GM10266 (cell line): ENCODE data around the gene MOSPD3.

ENCODE experiments used
- DNase-seq: peaks from one replicate; pipeline ENCODE4 v3.0.0; 2012; ENCODE audit errors: extremely low spot score
- CTCF ChIP-seq: IDR thresholded peaks from 2 replicates; pipeline ENCODE4 v1.5.1; 2012; ENCODE audit warnings: mild to moderate bottlenecking, low read depth; ENCODE audit not compliant: control insufficient read depth, insufficient read depth; ENCODE audit errors: missing control alignments

MOSPD3 gene

GRCh38 chr7:100572949-100573675 is 39.2 kb upstream of the MOSPD3 start:
- DNase-seq: no peak
- TF ChIP-seq CTCF: no peak

- DNase-seq: no peak
- TF ChIP-seq CTCF: no peak
These were observed 38.5 kb upstream of the MOSPD3 start, which contains the start of gene SAP25 for GRCh38 chr7:100573691-100574361. SAP25 (minus strand) TSS chr7:100573900; CDS start chr7:100573742, 158 bp downstream.

- no peak for TF ChIP-seq CTCF
- no peak for DNase-seq
These were observed 37.8 kb upstream of the MOSPD3 start for GRCh38 chr7:100574362-100575205.

GRCh38 chr7:100575206-100575631 is 37.1 kb upstream of the MOSPD3 start:
- DNase-seq: no peak
- no peak for TF ChIP-seq CTCF

- DNase-seq: no peak
- no peak for TF ChIP-seq CTCF
These were observed 36.5 kb upstream of the MOSPD3 start for GRCh38 chr7:100575746-100576383.

GRCh38 chr7:100576384-100576993 is 35.9 kb upstream of the MOSPD3 start:
- DNase-seq: no peak

More at GRCh38 chr7:100576384-100576993, 35.9 kb upstream of the MOSPD3 start:
- TF ChIP-seq CTCF: no peak
